ENCODE results near the gene SPOCD1. TPM values are rescaled to one million over a fixed set of nuclear protein-coding genes. Genes with fewer than 3 reads are reported as not detected.

Gene SPOCD1
- total RNA-seq, 2 donors from 2014 or later: 6.6 to 10.6 TPM

DNA sequence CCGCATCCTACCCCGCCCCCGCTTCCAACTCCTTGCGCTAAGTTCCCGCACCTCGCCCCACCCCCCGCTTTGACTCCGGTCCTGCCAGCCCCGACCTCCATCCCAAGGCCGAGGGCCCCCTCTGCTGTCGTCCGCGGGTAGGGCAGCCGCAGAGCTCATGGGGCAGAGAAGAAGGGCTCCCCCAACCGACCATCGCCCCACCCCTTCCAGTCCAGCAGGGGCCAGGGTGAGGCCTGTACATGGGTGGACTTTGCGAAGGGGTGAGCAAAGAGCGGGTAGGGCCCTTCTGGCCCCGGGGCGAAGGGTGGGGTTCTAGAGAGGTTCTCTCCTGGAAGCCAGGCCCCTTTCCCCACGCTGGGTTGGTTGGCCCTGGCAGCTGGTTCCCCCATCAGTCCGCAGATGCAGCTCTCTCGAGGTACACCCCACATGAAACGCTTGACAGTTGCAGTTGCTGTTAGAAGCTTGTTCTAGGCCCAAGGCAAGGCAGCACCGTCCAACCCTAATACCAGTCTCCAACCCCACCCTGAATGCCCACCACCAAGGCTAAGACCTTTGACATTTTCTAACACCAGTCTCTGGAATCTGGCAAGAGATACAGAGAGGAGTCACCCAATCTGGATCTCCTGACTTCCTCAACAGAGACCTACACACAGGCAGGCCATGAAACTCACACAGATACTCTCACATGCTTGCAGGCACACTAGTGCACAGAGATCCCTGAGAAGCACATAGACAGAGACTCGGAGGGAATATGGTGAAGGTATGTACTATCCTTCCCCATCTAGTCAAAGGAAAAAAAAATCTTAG lies 26.4 kb downstream of the SPOCD1 start:
- Histone ChIP-seq H3K27me3 (replicated peaks; ENCODE audit: insufficient read depth) (no peaks in the 10 kb centered on the region), H3K9me3 (no peaks in the 10 kb centered on the region), H3K4me3 (peak overlapping the region; percentile 90), H3K27ac (no peak overlapping the region), H3K36me3 (no peaks in the 10 kb centered on the region), H3K4me1 (ENCODE audit: control insufficient read depth in 1 of 2, low read depth in 2 of 2) (peaks cover 0 to 4% of the 10 kb centered on the region in 2 donors)
- TF ChIP-seq, protein P1, sequence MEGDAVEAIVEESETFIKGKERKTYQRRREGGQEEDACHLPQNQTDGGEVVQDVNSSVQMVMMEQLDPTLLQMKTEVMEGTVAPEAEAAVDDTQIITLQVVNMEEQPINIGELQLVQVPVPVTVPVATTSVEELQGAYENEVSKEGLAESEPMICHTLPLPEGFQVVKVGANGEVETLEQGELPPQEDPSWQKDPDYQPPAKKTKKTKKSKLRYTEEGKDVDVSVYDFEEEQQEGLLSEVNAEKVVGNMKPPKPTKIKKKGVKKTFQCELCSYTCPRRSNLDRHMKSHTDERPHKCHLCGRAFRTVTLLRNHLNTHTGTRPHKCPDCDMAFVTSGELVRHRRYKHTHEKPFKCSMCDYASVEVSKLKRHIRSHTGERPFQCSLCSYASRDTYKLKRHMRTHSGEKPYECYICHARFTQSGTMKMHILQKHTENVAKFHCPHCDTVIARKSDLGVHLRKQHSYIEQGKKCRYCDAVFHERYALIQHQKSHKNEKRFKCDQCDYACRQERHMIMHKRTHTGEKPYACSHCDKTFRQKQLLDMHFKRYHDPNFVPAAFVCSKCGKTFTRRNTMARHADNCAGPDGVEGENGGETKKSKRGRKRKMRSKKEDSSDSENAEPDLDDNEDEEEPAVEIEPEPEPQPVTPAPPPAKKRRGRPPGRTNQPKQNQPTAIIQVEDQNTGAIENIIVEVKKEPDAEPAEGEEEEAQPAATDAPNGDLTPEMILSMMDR (IDR thresholded peaks at IDR 0.05): peak; percentile 96
- ATAC-seq (ENCODE audit: insufficient number of reproducible peaks, low FRiP score, low read depth): peak; percentile 22
- DNase-seq (ENCODE audit: low spot score): peak; percentile 92

DNA sequence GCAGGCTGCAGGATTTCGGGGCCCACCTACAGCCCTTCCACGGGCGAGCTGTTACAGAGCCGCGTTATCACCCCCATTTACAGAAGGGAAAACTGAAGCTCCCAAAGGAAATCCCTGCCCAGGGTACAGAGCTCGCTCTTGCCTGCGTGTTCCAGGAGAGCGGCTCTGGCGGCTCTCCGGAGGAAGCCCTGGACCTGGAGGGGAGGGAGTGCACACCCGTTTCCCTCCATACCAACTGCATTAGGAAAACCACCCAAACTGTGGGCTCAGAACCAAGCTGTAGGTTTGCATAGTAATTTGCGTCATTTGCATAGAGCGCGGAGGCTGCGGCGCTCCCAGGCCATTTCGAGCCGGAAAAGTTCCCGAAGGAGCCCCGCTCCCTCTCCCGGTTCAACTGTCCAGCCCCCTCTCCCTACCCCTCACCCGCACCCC lies 27.0 kb downstream of the SPOCD1 start:
- TF ChIP-seq, protein P1 (IDR thresholded peaks at IDR 0.05): no peak
- Histone ChIP-seq H3K36me3 (no peaks in the 10 kb centered on the region), H3K4me1 (ENCODE audit: control insufficient read depth in 1 of 2, low read depth in 2 of 2) (peaks cover 0 to 4% of the 10 kb centered on the region in 2 donors), H3K4me3 (peak overlapping the region; percentile 90), H3K27ac (peak overlapping the region; percentile 38 to 66), H3K27me3 (replicated peaks; ENCODE audit: insufficient read depth) (no peaks in the 10 kb centered on the region), H3K9me3 (no peaks in the 10 kb centered on the region)
- no peak for DNase-seq (ENCODE audit: low spot score)
- ATAC-seq (ENCODE audit: insufficient number of reproducible peaks, low FRiP score, low read depth): peak; percentile 6

DNA sequence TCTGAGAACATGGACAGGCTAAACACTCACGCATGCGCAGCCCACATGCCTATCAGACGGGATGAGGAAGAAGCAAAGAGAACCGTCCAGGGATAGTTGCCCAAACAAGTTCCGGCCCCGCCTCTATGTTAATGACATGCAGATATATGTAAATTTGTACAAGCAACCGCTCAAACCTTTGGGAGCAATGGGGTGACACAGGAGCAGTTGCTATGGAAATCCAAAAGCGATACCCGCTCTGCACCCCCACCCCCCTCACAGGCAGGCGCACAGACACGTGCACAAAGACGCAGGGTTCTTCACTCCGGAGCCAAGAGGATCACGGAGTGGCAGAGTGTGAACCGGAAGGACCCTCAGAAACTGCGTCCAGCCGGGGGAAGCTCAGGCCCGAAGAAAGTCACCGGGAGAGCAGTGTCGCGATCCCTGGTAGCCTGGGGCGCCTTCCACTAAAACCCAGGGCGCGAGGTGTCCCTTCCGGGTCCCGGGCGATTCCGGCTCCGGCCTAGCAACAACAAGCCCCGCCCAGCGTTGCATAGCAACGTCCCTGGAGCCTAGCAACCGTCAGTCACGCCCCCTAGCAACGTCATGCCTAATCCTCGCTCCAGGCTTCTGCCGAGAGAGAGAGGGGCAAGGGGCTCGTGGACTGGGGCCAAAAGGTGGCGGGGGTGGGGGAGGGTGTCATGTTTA lies 27.5 kb downstream of the SPOCD1 start:
- DNase-seq (ENCODE audit: low spot score) (peak; percentile 75), ATAC-seq (ENCODE audit: insufficient number of reproducible peaks, low FRiP score, low read depth) (peak; percentile 82)
- Histone ChIP-seq H3K27ac (peak overlapping the region; percentile 38 to 66), H3K4me1 (ENCODE audit: control insufficient read depth in 1 of 2, low read depth in 2 of 2) (peaks cover 0 to 4% of the 10 kb centered on the region in 2 donors), H3K9me3 (no peaks in the 10 kb centered on the region), H3K36me3 (no peaks in the 10 kb centered on the region), H3K27me3 (replicated peaks; ENCODE audit: insufficient read depth) (no peaks in the 10 kb centered on the region), H3K4me3 (peak overlapping the region; percentile 90)
- TF ChIP-seq, protein P1 (IDR thresholded peaks at IDR 0.05): no peak

DNA sequence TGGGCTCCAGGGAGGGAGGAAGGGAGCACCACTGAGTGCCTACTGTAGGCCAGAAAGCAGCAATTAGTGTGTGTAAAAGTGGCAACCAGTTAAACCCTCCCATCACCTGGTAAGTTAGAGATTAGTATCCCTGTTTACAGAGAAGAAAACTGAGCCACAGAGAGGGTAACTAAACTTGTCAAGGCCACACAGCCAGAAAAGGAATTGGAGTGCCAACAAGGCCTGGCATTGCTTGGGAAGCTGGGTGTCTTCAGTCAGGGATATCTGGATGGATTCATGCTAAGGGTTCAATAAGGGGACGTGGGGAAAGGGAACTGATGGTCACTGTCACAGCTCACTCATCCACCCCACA lies 28.1 kb downstream of the SPOCD1 start:
- Histone ChIP-seq H3K4me3 (peak overlapping the region; percentile 90), H3K9me3 (no peaks in the 10 kb centered on the region)

DNA sequence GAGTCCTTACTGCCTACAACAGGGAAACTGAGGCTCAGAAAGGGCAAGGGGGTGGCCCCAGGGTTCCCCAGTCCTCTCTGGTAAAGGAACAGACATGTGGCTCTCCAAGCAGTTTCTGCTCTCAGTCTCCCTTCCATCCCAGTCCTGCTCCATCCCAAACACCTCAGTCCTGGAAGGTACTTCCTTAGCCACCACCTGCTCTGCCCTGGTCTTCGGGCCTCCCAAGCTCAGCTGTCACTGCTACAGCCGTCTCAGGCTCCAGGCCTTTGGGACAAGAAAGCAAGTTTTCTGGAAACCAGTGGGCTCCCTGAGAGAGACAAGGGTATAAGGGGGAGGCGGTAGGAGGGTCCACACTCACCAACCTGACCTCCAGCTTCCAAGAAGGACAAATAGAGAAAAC lies 28.6 kb downstream of the SPOCD1 start:
- TF ChIP-seq, protein P1 (IDR thresholded peaks at IDR 0.05): no peak
- no peak for ATAC-seq (ENCODE audit: insufficient number of reproducible peaks, low FRiP score, low read depth)
- no peak overlapping the region for H3K4me3 ChIP-seq
- no peaks in the 10 kb centered on the region for H3K9me3 ChIP-seq
- H3K4me1 ChIP-seq (ENCODE audit: control insufficient read depth in 1 of 2, low read depth in 2 of 2): peaks cover 0 to 7% of the 10 kb centered on the region in 2 donors
- no peaks in the 10 kb centered on the region for H3K36me3 ChIP-seq
- DNase-seq (ENCODE audit: low spot score): no peak
- peak overlapping the region in 1 of 2 donors; percentile 66 for H3K27ac ChIP-seq
- H3K27me3 ChIP-seq (replicated peaks; ENCODE audit: insufficient read depth): no peaks in the 10 kb centered on the region

More for the DNA sequence above, 28.1 kb downstream of the SPOCD1 start:
- H3K36me3 ChIP-seq: no peaks in the 10 kb centered on the region
- ATAC-seq (ENCODE audit: insufficient number of reproducible peaks, low FRiP score, low read depth) (no peak), DNase-seq (ENCODE audit: low spot score) (no peak)
- TF ChIP-seq, protein P1 (IDR thresholded peaks at IDR 0.05): no peak
- H3K4me1 ChIP-seq (ENCODE audit: control insufficient read depth in 1 of 2, low read depth in 2 of 2): peaks cover 0 to 4% of the 10 kb centered on the region in 2 donors
- H3K27me3 ChIP-seq (replicated peaks; ENCODE audit: insufficient read depth): no peaks in the 10 kb centered on the region
- H3K27ac ChIP-seq: peak overlapping the region; percentile 38 to 66

Data from thoracic aorta (tissue), 2 donors.